GM18502 (cell line): ENCODE measurements around the gene PFDN6.
A peak's percentile ranks its signal among the peaks of the same experiment; 100 is the strongest.

Experiments used
- ATAC-seq: cut with Tn5 transposase; IDR thresholded peaks from one replicate; pipeline ENCODE4 v1.9.1; 2021; ENCODE audit warnings: mild to moderate bottlenecking; ENCODE audit not compliant: unreplicated experiment, poor library complexity

PFDN6 gene

DNA sequence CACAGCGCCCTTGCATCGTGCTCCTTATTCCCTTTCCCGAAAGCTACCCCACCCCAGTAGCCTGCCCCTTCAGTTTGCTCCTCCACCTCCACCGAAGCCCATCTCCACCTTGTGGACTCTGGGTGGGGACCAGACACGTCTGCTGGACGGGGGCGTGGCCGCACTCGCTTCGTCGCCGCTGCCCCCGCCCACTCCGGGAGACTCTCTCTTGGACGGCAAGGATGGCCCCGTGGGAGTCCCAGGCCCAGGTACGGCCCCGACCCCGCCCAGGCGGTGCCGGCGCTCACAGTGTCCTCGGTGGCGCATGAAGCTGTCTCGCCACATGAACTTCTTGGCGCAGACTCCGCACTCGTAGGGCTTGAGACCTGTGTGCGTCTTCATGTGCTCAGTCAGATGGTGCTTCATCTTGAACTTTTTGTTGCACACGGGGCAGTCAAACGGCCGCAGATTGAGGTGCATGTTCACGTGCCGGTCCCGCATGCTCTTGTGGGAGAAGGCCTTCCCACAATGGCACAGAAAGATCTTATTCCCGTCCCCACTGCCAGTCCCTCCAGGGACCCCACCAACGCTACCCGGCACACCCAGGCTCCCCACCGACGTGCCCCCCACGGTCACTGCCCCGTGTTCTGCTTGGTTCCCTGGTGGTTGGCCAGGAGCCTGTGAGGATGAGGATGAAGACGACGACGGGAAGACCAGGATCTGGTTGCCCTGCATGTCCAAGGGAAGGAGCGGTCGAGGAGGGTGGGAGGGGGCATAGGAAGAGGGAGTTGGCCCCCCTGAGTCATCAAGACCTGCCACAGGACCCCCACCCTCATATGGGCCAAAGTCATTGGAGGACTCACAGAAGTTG lies 25.8 kb downstream of the PFDN6 start:
- ATAC-seq = no peak

DNA sequence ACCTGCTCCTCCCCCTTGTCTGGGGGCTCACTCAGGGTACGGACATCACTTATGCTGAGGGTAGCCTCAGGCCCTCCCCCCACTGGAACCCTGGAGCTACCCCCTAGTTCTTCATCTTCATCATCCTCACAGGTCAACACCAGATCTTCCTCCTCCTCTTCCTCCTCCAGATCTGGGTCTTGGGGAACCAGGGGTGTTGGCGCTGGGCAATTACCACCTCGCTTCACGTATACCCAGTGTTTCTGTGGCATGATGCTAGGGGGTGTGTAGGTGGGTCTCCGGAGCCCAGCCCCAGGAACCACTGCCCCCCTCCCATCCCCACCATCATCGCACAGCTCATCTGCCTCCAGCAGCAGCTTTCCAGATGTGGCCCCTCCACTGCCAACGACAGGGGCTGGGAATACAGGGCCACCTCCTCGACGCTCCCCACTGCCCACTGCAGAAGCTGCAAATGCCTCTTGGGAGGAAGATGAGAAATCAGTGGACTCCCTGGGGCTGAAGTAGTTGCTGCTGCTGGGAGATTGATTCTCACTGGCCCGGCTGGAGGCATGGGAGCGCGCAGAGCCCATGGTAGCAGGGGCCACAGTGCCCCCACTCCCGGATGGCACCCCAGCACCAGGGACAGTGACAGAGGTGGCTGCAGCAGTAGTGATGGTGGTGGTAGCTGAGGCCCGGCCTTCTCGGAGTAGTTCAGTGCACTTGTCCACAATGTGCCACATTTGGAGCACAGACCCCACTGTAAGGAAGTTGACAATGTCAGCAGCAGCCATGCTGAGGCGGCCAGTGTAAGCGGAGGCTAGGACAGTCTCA lies 26.6 kb downstream of the PFDN6 start:
- ATAC-seq = no peak

DNA sequence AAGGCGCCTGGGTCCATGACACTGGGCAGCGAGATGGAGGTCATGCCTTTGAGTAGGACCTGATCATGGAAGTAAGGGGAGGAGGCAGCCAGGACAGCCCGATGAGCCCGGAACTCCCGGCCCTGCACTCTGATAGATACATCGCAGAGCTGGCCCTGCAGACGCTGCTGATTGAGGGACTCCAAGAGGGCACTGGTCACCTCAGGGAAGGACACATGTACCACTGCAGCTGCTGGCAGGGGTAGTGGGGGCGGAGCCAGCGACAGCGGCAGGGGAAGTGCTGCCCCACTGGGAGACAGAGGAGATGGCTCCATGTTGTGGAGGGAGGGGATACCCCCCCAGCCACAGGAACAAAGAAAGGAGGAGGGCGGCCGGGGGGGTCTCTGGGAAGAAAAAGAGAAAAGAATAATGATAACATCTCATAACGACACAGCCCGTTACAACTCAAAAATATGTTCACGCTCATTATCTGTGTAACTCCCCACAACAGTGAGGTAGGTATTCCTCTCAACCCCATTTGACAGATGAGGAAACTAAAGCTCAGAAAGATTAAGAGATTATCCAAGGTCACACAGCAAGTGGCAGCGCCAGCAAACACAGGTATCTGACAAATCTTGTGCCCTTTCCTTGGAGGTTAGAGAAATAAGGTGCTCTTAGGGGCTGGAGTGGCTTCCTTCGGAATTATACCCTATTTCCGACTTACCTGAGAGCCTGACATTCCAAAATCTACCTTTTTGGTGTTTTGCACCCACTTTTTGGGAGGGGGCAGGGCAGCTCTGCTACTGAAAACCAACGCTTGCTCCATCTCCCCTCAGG lies 27.4 kb downstream of the PFDN6 start:
- ATAC-seq = no peak

DNA sequence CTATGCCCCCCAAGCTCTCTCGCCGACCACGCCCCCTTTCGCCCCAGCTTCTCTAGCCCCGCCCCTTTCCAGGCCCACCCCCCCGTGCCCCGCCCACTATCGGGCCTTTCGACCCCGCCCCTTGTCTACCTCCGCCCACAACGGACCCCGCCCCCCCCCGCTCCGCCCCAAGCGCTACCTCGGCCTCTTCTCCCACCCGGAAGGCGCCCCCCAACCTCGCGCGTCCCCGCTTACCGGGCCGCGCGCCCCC lies 27.9 kb downstream of the PFDN6 start:
- ATAC-seq = no peak

DNA sequence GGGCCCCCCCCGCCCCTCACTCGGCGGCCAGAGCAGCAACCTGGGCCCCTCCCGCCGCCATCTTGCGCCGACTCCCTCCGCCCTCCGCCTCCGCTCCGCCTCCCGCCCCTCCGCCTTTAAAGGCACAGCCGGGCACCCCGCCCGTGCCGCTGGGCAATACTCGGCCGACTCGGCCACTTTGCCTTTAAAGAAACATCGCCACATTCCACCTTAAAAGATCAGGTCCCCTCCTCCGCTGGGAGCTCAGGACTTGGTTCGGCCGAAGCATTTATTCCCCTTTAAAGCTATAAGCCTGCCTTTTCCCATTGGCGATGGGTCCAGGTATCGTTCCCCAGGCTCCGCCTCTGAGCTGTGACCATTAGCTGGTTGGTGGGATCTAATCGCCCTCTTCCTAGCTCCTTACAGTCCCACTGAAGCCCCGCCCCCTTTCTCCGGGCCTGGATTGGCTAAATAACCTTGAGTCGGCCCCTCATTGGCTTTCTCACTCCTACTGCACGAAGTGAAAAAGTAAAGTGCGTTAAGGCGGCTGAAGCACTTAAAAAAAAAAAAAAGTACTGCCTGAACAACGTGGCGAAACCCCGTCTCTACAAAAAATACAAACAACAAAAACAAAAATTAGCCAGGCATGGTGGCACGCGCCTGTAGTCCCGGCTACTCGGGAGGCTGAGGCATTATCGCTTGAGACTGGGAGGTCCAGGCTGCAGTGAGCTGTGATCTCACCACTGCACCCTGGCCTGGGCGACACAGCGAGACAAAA lies 28.4 kb downstream of the PFDN6 start, which contains the start of gene ZBTB22:
Gene ZBTB22, minus strand, starts transcription at position 76 of the 757 bp plus-strand sequence. CDS start 828 bp downstream, outside the sequence.
- peak; percentile 56 for ATAC-seq

DNA sequence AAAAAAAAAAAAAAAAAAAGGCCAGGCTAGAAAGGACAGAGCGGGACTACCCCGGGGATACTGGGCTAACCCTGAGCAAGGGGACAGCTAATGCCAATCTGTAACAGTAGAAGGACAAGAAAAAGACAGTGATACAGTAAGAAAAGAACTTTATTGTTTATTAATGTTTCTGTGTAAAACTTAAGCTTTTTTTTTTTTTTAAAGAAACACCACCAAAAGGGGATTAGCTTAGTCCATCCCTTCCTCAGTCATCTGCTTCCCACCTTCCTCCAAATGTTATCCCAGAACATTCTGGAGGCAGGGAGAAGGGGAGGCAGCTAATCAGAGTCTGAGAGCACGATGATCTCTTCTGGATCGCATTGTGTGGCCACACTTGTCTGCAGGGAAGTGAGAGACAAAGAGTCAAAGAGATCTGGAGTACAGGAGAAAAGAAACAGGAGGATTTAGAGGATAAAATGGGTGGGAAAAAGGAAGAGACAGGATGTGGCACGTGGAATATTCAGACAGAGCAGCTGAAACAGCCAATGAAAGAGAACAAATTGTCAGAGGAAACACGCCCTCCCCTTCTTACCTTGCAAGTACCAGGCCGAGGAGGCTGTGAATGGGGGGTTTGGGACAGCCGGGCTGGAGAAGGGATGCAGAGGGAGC lies 29.1 kb downstream of the PFDN6 start:
- ATAC-seq = no peak

DNA sequence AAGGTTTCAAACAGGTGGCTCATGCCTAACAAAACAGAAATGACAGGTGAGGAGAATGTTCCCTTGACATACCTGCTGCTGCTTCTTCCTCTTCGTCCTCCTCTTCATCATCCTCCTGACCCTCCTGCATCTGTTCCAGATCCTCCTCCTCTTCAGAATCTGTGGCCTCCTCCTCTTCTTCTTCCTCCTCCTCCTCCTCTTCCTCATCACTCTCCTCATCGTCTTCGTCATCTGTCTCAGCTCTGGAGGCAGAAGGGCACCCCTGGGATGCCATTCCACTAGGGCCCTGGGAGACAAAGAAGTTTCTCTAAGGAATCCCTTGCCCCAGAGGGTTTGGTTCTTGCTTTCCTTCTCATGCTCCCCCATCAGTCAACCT lies 30.5 kb downstream of the PFDN6 start:
- ATAC-seq = no peak

DNA sequence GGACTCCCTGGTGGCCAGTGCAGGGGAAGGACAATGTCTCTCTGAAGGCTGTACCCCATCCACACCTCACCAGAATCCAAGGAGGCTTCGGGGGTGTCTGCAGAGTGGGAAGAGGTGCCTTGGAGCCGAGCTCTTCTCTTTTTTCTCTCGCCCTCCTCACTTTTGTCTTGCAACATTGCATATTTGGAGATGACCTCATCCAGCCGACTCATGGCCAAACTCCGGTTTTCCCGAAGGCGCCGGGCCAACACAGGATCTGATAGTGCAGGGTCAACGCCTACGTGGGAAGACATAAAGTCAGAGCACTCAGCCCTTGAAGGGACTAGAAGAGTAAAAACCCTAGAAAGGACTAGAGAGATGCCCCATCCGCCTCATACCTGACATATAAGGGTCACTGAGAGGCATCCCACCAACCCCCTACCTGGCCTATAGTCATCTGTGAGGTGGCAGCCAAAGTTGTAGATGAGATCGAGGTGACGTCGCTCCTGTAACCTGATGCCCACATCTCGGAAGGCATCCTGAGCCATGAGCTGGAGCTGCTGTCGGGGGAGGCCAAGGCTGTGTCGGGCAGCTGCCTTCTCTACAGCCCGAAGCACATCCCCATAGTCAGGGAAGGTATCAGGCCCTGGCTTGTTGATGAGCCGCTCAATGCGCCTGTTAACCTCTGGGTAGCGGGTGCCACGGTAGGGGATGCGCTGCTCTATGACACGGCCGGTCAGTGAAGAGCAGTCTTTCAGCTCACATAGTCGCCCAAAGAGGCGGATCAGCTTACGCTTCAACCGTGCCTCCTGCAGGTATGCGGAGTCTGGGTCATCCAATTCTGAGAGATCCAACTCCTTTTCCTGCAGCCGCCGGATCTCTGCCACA lies 31.1 kb downstream of the PFDN6 start:
- ATAC-seq = no peak

DNA sequence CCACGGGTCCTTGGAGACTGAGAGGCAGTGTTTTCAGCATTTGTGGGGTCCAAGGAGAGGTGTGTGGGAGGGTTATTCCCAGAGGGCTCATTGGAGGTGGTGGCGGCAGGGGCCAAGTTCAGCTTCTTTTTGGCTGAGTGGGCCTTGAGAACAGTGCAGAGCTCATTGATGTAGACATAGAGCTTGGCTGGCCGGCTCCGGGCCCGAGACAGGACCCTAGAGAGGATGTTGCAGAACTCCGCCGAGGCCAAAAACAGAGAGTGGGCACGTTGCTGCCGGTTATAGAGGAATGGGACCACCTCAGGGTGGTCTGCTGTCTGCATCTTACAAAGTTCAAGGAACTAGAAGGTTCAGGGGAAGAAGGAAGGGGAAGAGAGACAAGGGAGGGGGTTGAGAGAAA lies 31.8 kb downstream of the PFDN6 start:
- no peak for ATAC-seq

DNA sequence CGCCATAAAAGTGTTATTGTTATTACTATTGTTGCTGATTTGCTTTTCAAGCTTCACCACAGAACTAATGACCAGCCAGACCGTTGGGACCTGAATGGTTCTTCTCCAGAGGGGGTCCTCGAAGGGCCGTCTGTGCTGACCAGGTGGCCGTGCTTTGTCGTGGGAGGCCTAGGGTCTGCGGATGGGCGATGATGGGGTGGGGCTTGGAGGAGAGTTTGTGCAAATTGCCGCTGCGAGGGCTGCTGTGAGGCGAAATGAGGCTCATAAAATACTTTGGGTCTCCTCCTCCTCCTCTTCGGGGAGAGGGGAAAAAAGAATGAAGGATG lies 34.2 kb downstream of the PFDN6 start:
- ATAC-seq = no peak

DNA sequence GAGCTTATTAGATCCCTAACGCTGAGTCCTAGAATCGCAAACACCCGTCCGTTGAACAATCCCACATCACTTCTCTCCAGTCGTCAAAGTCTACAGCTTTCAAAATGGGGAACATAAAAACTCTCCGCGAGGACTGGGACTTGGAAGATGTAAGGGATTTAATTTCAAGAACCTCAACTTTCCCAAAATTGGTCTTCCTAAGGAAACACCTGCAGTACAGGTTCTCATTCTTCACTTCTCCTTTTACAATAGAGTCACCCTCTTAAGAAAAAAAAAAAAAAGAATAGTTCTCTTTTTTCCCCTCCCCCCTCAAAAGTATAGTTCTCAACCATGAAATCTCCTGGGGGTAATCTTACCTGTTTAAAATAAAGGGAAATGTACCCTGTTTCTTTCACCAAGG lies 34.7 kb downstream of the PFDN6 start:
- ATAC-seq = no peak

DNA sequence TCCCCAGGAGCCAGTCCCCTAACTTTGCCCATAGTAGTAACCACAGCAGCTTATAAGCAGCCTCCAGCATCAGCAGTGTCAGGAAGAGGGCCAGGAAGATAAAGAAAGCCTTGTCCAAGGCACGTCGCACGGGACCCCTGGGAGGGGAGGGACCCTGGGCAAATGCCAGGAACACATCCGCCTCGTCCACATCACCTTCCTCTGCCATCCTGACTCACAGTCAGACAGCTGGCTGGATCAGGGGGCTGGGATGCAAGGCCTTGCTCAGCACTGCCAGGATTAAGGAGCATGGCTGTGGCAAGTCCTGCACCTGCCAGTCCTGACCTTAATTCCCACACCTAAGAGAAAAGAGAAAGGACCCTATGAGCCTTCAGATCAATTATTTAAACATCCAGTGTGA lies 39.7 kb downstream of the PFDN6 start:
- ATAC-seq = no peak

DNA sequence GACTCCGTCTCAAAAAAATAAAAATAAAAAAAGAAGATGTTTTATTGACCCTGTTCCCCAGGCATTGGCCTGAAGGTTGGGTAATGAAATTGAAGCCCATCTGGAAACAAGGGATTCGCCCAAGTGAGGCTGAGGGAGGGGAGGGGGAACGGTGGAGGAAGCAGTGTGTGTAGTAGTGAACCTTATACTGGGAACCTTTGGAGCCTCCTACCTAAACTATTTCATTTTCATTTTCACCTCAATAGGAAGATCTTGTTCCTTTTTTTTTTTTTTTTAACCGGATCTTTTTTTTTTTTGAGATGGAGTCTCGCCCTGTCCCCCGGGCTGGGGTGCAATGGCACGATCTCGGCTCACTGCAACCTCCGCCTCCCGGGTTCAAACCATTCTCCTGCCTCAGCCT lies 41.3 kb downstream of the PFDN6 start:
- no peak for ATAC-seq

DNA sequence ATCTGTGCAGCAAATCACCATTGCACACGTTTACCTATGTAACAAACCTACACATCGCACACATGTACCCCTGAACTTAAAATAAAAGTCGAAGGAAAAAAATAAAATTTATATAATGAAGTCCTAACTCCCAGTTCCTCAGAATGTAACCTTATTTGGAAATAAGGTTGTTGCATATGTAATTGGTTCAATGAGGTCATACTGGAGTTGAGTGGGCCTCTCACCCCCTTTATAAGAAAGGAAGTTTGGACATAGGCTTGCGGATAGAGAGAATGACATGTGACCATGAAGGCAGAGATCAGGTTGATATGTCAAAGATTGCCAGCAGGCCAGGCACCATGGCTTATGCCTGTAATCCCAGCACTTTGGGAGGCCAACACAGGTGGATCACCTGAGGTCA lies 44.3 kb downstream of the PFDN6 start:
- ATAC-seq = no peak

DNA sequence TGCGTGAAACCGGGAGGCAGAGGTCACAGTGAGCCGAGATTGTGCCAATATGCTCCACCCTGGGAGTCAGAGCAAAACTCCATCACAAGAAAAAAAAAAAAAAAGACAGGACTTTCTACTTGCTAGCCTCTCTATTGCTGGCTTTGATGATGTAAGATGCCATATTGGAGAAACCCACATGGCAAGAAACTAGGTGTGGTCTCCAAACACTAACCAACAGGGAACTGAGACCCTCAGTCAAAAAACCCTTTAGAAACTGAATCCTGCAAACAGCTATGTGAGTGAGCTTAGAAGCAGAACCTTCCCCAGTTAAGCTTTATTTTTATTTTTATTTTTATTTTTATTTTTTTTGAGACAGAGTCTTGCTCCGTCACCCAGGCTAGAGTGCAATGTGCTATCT lies 46.5 kb downstream of the PFDN6 start:
- ATAC-seq = no peak

DNA sequence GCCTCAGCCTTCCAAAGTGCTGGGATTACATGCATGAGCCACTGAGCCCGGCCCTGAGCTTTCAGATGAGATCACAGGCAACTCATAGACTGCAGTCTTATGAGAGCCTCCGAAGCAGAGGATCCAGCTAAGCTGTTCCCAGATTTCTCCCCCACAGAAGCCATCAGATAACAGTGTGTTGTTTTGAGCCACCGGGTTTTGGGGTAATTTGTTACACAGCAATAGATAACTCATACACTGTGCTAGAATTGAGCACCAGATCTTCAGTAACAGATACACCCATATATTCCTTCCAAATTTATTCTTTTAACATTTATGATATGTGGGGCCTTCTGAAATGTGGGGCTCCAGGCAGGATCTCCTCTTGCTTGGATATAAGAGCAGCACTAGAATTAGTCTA lies 47.1 kb downstream of the PFDN6 start:
- no peak for ATAC-seq

DNA sequence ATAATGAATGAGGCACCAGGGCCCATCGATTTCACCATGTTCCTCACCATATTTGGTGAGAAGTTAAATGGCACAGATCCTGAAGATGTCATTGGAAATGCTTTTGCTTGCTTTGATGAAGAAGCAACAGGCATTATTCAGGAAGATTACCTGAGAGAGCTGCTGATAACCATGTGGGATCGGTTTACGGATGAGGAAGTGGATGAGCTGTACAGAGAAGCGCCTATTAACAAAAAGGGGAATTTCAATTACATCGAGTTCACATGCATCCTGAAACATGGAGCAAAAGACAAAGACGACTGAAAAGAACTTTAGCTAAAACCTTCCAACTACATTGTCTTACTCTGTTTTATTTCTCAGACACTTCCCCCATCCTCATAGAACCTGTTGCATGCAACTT lies 49.8 kb downstream of the PFDN6 start:
- no peak for ATAC-seq
